HT-29 (cell line): Measurements from ENCODE around the gene SV2C. TPM values are rescaled to one million over a fixed set of nuclear protein-coding genes. Genes with fewer than 3 reads are reported as not detected.

Source experiments
- small RNA-seq: library from RNA; depleted of rRNA; stranded (forward); fragments of <200 nt; gene quantifications from one replicate; pipeline ENCODE3, GENCODE V24; 2014
- total RNA-seq: library from RNA; depleted of rRNA; stranded (reverse); fragments of >200 nt; shearing (Covaris generic); gene quantifications from 2 replicates; pipeline ENCODE4 v1.2.3, GENCODE V29; 2014

Gene SV2C
- total RNA-seq, 1 experiment from 2014 or later, result not detected

Small RNA genes lying within 50 kb of the gene (small RNA-seq; reads per million reads assigned to genes)
- gene AC113404.2 (not detected), gene RNA5SP186 (not detected)
